WTC11 (cell line): ENCODE data around the gene PCYOX1L.

ENCODE experiments used
- CREB1 ChIP-seq: sonication (generic); formaldehyde crosslinking; IDR thresholded peaks from 2 replicates; pipeline ENCODE4 v1.8.0; 2023; ENCODE audit warnings: mild to moderate bottlenecking, missing genetic modification reagents
- TEAD1 ChIP-seq: sonication (generic); formaldehyde crosslinking; IDR thresholded peaks from 2 replicates; pipeline ENCODE4 v1.8.0; 2022; ENCODE audit warnings: mild to moderate bottlenecking, missing genetic modification reagents
- TF ChIP-seq, protein P1 (sequence below): fragments of 200-600 bp; IDR thresholded peaks from 2 replicates; pipeline ENCODE4 v1.8.0; 2022; ENCODE audit warnings: antibody characterized with exemption
- TF ChIP-seq, protein P2 (sequence below): sonication (generic); formaldehyde crosslinking; IDR thresholded peaks from 2 replicates; pipeline ENCODE4 v1.8.0; 2022; ENCODE audit warnings: mild to moderate bottlenecking, missing genetic modification reagents
- TF ChIP-seq, protein P3 (sequence below): sonication (generic); formaldehyde crosslinking; IDR thresholded peaks from 2 replicates; pipeline ENCODE4 v1.8.1; 2023; ENCODE audit warnings: mild to moderate bottlenecking, missing genetic modification reagents

DNA sequence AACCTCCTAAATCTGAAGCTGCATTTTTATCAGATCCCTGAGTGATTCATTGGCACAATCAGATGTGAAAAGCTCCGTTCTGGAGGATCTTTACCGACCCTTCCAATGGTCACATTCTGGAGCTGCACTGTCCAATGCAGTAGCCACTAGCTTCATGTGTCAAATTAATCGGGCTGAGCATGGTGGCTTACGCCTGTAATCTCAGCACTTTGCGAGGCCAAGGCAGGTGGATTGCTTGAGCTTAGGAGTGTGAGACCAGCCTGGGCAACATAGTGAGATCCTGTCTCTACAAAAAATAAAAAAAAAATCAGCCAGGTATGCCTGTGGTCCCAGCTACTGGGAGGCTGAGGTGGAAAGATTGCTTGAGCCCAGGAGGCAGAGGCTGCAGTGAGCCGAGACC lies 17.6 kb downstream of the PCYOX1L start:
- TF ChIP-seq TEAD1 (CRISPR knock-in tag) (no peak), CREB1 (CRISPR knock-in tag) (no peak)
- TF ChIP-seq, protein P1, sequence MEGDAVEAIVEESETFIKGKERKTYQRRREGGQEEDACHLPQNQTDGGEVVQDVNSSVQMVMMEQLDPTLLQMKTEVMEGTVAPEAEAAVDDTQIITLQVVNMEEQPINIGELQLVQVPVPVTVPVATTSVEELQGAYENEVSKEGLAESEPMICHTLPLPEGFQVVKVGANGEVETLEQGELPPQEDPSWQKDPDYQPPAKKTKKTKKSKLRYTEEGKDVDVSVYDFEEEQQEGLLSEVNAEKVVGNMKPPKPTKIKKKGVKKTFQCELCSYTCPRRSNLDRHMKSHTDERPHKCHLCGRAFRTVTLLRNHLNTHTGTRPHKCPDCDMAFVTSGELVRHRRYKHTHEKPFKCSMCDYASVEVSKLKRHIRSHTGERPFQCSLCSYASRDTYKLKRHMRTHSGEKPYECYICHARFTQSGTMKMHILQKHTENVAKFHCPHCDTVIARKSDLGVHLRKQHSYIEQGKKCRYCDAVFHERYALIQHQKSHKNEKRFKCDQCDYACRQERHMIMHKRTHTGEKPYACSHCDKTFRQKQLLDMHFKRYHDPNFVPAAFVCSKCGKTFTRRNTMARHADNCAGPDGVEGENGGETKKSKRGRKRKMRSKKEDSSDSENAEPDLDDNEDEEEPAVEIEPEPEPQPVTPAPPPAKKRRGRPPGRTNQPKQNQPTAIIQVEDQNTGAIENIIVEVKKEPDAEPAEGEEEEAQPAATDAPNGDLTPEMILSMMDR: no peak
- TF ChIP-seq, protein P2, sequence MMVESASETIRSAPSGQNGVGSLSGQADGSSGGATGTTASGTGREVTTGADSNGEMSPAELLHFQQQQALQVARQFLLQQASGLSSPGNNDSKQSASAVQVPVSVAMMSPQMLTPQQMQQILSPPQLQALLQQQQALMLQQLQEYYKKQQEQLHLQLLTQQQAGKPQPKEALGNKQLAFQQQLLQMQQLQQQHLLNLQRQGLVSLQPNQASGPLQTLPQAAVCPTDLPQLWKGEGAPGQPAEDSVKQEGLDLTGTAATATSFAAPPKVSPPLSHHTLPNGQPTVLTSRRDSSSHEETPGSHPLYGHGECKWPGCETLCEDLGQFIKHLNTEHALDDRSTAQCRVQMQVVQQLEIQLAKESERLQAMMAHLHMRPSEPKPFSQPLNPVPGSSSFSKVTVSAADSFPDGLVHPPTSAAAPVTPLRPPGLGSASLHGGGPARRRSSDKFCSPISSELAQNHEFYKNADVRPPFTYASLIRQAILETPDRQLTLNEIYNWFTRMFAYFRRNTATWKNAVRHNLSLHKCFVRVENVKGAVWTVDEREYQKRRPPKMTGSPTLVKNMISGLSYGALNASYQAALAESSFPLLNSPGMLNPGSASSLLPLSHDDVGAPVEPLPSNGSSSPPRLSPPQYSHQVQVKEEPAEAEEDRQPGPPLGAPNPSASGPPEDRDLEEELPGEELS (CRISPR knock-in tag): no peak
- TF ChIP-seq, protein P3, sequence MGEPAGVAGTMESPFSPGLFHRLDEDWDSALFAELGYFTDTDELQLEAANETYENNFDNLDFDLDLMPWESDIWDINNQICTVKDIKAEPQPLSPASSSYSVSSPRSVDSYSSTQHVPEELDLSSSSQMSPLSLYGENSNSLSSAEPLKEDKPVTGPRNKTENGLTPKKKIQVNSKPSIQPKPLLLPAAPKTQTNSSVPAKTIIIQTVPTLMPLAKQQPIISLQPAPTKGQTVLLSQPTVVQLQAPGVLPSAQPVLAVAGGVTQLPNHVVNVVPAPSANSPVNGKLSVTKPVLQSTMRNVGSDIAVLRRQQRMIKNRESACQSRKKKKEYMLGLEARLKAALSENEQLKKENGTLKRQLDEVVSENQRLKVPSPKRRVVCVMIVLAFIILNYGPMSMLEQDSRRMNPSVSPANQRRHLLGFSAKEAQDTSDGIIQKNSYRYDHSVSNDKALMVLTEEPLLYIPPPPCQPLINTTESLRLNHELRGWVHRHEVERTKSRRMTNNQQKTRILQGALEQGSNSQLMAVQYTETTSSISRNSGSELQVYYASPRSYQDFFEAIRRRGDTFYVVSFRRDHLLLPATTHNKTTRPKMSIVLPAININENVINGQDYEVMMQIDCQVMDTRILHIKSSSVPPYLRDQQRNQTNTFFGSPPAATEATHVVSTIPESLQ (CRISPR knock-in tag): no peak
